SIG-M5 (cell line): ENCODE measurements around the gene ATP10A.

ENCODE experiments used
- DNase-seq: peaks from one replicate; lab custom pipeline; 2025; lab: John Stamatoyannopoulos, UW

The ATP10A gene

DNA sequence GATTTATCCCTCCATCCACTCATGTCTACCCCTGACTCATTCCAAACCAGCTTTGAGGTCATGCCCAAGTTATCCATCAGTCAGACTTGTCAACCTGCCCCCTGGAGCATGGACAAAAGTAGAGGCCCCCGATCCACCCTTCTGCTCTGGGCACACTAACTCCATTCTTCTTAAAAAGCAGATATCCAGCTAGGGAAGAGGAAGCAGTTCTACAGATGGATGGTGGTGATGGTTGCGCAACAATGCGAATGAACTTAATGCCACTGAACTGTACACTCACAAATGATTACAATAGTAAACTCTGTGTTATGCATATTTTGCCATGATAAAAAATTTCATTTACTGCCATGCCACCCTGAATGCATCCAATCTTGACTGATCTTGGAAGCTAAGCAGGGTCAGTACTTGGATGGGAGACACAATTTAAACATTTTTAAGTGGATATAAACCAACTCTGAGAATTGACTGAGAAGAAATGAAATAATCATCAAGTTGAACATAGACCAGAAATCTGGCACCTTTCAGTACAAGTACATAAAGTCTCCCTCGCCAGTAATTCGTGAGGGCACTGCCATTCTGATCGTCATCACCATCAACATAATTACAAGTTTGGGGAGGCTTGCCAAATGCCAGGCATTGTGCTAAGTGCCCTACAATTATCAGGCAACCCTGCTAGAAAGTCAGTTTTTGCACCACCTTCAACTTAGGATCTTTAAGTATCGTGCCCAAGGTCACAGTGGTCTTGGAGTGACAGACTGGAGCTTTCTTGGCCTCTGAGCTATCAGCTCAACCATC, 124.8 kb downstream of the ATP10A start:
- DNase-seq, result no peak

DNA sequence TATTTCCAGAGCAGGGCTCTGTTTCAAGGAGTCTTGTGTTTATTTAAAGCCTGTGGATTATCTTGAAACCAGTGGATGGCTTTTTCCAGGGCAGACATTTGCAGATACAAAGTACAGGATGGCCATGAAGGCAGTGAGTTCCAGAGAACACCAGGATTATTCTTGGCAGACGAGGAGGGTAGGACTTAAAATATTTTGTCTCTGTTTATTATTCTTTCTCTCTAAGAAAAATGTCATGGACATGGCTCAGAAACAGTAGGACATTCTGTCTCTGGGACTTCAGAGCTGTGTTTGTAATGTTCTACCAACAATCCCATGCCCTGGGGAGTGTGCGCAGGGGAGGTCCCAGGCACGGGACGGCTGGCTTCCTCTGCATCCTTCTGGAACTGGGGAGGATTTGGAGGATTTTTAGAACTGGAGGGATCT, 125.9 kb downstream of the ATP10A start:
- no peak for DNase-seq

DNA sequence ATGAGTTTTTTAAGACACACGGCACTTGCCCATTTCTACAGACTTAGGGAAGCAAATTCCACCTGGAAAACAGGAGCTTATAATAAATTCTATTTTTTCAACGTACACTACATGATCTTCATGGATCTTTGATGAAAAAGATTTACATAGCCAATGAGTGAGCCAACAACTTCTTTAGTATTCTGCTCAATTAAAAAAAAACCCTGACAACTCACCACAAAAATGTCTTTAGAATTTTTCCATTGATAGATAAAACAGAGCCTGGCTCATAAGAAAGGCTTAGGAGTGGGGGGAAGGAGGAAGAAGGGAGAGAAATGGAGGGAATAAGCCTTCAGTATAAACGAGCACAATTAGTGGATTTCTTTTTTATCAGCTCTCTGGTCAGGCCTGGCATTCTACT, 126.7 kb downstream of the ATP10A start:
- no peak for DNase-seq

DNA sequence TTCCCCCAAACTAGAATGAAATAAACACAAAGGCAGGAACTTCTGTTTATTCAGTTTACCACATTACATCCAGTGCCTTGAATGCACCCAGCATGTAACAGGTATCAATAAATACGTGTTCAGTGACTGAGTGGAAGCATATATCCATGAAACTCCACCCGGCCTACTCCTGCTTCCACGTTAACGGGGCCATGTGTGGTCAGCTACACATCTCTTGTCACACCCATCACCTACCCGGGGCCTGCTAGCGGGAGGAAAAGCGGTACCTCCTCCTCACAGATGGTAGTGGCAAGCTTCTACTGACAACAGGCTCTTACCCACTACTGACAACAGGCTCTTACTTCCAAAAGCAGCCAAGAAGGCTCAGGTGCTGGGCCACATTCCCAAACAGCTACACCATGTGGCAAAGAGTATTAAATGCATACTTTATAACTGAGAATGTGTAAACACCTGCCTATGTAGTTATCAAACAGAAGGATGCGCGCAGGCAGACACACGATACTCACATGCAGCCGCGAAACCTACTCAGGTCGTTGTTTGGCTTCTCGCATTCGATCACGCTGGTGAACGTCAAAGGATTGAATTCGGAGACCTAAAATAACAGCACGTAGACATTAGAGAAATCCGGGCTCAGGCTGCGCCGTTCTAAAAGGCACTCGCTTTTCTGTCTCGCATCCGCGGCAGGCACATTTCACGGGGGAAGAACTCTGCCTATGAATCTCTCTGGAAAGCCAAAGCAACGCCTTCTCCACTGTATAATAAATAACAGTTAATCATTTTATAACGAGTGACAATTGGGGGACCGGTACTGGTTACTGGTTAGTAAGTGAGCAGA, 127.4 kb downstream of the ATP10A start:
- DNase-seq, result no peak

DNA sequence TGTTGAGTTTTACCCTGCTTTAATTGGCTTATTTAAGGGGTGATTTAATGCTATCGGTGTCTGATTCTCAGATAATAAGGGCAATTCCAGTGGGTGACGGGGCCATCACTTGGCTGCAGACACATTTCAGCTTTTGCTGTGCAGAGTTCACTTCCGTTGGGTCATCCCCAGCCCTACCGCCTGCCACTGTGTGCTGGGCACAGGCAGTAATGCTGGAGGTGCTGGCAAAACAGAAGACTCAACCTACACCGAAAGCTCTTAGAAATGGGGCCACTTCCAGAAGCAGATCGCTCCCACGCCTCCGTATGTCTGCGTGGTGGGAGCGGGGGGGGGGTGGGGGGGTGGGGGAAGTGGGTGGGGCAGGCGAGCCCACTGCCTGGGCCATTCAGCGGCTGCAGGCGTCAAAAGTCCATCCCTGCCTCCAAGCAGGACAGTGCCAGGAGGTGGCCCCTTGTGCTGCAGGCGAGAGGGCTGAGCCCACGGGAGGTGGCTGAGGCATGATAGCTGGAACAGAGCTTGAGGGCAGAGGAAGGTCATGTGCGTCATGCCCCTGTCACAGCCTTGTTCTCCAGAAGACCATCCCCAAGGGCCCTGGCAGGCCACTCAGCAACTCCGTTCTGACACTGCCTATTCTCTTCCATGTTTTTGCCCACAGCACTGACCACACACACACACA, 128.3 kb downstream of the ATP10A start:
- no peak for DNase-seq

DNA sequence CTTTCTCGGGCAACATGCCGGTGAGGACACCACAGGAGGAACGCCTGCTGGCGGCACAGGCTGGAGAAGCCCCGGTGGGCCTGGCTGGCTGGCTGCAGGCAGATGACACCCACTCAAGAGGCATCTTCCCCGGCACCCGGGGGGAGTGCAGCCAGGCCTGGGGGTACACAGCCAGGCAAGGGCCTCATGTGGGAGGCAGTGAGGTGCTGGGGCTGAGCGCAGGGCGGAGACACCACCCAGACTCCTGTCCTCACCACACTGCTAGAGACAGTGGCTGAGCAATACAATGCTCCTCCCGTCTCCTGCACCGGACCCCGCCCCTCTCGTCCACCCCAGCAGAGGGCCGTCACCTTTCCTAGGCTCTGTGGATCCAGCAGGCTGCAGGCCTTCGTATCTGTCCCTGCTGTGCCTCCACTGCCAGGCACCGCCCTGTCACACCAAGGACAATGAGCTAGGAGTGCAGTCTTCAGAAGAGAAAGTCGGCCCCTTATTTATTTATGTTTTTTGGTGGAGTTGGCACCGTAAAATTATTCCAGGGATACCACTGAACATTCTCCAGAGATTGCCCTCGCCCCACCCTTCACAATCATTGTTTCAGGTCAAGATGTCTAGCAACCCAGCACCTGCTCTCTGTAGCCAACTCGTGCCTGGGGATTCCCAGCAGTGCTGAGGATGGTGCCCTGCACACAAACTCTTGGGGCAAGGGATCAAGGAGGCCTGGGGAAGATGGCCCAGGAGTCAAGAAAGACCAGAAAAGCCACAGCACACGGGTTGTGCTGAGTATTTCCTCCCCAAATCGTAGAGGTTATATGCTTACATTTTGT, 129.1 kb downstream of the ATP10A start:
- no peak for DNase-seq

DNA sequence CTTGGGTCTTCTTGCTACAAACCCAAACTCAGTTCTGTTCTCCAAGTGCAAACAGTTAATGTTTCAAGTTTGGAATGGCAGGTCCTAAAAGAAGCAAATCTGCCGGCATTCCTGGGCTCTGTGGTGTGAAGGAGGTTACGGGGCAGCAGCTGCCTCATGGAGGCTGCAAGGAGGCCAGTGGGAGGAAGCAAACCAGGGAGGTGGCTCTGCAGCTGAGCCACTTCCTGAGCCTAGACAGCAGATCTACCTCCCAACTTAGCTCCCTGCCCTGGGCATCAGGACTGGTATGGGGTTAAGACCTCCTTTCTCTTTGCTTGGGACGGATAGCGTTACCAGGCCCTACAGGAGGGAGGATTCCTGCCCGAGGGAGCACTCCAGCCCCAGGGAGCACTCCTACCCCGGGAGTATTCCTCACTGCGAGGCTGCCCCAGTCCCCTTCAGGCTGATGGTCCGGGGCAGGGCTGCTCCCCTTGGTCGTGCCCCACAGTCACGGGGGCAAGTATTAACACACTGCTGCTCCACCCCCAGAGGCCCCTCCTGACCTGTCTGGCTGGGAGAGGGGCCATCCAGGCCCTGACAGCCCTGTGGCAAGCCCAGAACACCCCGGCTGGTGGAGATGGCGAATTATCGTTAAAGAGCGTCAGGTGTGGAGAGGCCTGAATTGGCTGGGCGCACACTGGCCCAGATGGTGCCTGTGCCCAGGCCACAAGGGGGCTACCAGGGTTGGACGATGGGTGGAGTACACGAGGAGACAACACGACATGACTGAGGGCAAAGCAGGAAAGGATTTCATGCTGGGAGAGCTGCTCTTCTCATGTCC, 129.9 kb downstream of the ATP10A start:
- DNase-seq, result no peak

DNA sequence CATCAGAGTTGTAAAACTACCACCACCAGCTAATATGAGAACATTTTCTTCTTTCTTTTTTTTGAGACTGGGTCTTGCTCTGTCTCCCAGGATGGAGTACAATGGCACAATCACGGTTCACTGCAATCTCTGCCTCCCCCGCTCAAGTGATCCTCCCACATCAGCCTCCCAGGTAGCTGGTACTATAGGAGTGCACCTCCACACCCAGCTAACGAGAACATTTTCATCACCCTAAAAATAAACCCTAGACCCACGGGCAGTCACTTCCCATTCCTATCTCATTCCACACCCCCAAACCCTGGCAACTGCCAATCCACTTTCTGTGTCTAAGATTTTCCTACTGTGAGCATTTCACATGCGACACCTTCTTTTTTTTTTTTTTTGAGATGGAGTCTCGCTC, 130.9 kb downstream of the ATP10A start:
- DNase-seq, result no peak

DNA sequence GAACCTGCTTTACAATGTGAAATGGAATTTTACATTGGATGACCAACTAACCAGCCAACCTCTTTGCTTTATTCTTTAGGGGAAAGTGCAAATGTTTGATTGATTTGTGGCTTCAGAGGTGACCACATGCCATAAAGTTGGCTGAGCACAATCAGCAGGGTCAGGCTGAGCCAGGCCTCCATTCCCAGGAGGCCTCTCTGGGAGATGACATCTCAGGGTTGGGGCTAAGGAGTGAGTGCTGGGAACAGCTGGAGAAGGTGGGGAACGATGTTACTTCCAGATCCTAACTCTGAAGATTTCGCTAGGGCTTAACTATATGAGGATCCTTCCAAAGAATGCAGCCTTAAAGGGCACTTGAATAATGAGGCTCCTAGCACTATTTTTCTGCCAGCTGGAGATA, 131.7 kb downstream of the ATP10A start:
- no peak for DNase-seq

DNA sequence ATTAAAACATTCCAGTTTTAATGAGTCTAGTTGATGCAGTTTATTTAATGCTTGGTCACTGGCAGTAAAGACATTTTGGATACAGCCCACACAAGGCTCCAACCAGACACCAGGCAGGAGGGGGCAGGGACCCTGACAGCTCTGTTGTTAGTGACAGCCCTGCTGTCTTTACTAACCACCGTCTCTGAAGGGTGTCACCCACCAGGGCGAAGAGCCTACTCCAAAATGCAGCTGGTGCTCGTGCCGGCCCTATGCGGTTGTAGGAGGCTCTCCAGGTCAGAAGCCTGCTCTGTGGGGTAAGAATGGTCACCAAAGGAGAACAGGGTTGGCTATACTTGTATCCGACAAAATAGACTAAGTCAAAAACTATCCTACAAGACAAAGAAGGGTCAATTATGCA, 132.2 kb downstream of the ATP10A start:
- no peak for DNase-seq

DNA sequence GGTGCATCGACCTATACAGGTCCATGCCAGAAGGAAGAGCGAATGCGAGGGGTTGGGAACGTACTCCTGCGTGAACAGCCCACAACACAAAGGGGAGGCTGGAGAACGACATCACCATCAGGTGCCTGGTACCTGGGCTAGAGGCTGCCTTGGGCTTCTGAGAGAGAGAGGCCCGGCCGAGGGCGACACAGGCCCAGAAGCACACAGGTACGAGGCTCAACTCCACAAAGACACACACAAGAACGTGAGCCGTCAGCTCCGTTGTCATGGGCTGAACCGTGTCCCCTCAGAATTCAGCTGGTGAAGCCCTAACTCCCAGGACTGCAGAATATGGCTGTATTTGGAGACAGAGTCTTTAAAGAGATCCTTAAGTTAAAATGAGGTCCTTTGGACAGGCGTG, 134.3 kb downstream of the ATP10A start:
- DNase-seq, result no peak

DNA sequence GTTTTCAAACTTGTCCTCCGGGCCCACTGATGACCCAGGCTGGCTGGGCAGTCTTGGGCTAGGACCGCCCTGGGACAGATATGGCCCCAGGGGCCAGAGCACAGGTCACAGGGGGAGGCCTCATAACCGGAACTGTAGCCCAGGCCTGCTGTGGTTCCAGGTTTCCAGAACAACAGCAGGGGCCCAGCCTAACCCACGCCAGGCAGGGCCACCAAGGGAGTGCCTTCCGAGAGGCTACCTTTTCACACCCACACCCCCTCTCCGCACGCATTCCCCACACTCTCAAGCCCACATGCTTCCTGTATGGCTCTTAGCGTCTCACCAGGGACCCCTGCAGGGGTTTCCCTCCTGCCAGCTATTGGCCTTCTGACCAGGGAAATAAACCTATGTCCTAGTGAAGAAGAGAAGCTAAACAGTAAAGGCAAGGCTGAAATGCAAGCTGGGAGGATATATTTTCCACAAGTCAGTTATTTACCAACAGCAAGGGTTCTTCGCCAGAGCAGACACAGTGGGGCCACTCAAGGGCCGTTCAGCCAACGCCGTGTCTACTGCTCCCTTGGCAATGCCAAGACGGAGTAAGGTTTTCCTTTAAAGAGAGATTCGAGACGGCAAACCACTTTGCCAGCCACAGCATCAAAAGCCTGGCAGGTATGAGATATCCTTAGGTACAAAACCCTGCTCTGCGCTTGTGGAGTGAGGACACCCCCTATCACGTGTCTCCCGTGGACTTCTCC, 135.1 kb downstream of the ATP10A start:
- DNase-seq, result no peak

DNA sequence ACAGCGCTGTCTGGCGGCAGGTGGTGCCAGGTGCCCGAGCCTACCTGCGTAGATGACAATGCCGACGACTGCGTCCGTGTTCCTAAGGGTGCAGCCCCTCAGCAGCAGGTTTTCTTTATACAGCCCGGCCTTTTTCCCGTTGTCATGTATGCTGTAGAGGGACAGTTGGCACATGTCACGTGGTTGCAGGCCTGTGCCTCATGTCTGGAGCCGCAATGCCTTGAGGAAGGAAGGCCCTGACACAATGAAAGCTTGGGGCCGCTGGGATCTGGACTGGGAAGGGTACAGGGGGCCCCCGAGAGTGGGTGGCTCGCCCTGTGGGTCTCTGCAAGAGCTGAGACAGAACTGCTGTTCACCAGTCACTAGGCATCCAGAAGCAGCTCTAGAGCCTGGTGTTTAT, 136.0 kb downstream of the ATP10A start:
- DNase-seq, result no peak

DNA sequence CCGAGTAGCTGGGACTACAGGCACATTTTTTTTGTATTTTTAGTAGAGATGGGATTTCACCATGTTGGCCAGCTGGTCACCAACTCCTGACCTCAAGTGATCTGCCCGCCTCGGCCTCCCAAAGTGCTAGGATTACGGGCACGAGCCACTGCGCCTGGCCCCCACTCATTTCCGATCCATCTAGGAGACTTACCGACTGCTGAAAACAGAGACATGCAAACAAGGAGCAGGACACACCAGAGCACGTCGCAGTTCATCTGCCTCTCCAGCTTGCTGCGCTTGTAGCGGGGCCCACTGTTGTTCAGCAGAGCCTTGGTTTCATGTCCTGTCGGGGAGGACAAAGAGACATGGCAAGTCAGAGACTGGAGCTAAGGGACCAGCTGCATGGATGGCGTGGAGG, 137.4 kb downstream of the ATP10A start:
- DNase-seq, result no peak

DNA sequence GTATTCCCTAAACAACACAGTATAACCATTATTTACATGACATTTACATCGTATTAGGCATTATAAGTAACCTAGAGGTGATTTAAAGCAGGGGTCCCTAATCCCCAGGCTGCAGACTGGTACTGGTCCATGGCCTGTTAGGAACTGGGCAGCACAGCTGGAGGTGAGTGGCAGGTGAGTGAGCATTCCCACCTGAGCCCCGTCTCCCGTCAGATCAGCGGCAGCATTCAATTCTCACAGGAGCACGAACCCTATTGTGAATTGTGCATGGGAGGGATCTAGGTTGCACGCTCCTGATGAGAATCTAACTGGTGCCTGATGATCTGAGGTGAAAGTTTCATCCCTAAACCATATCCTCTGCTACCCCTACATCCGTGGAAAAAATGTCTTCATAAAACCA, 138.2 kb downstream of the ATP10A start:
- DNase-seq, result no peak

DNA sequence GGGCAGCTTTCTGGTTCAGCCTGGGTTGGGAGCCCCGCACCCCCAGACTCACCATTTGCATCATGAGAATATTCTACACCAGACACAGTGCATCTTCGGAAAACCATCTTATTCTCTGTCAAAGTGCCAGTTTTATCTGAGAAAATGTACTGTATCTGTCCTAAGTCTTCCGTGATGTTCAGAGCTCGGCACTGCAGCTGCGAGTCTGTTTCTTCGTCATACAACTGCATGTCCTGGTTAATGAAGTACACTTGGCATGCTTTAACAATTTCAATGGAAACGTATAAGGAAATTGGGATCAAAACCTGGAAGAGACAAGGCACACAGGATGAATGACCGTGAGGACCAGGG, 141.5 kb downstream of the ATP10A start:
- no peak for DNase-seq

DNA sequence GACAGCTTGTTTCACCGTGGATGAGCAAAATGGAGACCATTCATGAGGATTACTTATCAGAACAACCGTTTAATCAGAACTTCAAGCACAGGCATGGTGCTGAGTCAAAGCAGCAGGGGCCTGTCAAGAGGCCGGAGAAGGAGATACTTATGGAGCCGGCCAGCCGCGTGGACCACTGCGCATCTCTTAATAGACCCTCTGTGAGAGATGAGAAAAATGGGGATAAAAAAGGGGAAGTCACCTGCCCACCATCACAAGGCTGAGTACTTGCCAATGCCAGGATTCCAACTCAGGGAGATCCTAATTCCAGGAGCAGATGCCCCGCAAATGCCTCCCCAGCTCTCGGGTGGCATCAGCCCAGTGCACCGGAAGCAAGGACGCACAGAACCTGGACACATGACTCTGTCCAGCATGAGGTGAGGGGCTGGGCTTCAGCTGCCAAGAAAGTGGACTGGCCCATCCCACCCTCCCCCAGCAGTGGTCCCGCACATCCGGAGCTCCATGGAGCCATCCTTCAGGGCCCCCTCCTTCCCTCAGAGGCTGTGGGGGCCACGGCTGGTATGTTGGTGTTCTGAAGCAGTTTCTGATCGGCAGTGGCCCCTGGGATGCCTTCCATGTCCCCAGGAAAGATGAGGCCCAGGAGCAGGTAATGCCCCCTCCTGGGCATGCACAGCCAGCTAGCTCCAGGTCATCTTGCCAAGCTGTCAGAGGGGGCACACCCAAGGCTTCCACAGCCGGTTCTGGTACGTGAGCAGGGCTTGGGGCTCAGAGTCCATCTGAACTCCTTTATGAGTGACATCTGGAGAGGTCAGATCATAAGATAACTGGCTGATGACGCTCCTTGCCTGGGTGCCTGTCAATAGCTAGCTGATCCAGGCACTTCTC, 143.8 kb downstream of the ATP10A start:
- no peak for DNase-seq

DNA sequence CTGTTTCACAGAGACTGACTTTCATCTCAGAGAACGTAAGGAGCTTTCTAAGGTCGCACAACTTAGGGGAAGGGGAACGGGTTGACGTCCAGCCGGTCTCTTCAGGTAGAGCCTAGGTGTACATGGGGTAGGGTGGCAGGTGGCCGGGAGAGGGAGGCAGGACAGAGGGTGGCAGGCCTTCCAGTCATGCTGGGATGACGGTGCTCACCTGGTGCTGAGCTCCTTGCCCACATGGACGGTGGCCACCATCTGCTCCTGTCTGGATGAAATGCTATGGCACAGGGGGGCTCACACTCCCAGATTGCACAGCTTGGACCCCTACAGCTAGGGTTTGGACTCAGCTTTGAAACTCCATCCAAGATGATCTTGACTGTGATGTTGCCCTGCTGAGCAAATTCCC, 144.5 kb downstream of the ATP10A start:
- DNase-seq, result no peak

DNA sequence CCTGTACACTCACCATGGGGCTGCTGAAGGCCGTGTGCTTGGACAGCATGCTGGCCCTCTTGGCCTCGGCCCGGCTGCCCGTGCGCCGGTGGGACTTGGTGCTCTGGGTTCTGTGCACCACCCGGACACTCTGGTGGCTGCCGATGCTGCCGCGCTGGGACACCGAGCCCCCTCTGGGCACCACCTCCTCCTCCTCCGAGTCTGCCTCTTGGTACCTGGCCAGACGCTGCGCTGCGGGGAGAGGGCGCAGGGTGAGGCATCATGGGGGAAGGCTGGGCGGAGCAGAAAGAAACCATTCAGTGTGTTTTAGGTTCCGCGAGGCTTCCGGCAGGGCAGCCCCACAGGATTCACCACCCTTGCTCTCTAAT, 145.0 kb downstream of the ATP10A start:
- DNase-seq, result no peak
